GM12873 (cell line): ENCODE data around the gene CARMIL3.

Source experiments
- TF ChIP-seq, protein P1 (sequence below): IDR thresholded peaks from 2 replicates; pipeline ENCODE4 v1.5.1; 2012; ENCODE audit warnings: low read depth, mild to moderate bottlenecking, moderate library complexity, low read length, control low read depth; ENCODE audit not compliant: insufficient read depth; ENCODE audit errors: missing control alignments

Gene CARMIL3

DNA sequence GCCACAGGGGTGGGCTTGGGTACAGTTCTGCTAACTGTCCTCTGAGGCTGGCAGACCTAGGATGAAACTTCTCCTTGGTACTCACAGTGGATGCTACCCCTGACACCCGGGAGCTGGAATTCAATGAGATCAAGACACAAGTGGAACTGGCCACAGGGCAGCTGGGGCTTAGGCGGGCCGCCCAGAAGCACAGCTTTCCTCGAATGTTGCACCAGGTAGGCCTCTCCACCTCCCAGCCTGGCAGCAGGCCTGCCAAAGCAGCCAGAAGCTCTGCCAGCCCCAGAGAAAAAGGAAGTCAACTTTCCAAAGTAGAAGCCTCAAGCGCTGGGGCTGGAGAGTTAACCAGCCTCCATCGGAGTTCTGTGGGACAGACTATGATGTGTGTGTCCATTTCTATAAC lies 65.4 kb downstream of the CARMIL3 start:
- TF ChIP-seq, protein P1, sequence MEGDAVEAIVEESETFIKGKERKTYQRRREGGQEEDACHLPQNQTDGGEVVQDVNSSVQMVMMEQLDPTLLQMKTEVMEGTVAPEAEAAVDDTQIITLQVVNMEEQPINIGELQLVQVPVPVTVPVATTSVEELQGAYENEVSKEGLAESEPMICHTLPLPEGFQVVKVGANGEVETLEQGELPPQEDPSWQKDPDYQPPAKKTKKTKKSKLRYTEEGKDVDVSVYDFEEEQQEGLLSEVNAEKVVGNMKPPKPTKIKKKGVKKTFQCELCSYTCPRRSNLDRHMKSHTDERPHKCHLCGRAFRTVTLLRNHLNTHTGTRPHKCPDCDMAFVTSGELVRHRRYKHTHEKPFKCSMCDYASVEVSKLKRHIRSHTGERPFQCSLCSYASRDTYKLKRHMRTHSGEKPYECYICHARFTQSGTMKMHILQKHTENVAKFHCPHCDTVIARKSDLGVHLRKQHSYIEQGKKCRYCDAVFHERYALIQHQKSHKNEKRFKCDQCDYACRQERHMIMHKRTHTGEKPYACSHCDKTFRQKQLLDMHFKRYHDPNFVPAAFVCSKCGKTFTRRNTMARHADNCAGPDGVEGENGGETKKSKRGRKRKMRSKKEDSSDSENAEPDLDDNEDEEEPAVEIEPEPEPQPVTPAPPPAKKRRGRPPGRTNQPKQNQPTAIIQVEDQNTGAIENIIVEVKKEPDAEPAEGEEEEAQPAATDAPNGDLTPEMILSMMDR = no peak
